Gastrocnemius medialis (tissue), 4 donors: ENCODE data around the gene VTI1A. TPM values are rescaled to one million over a fixed set of nuclear protein-coding genes. Genes with fewer than 3 reads are reported as not detected.

Experiments
- ATAC-seq, 2 donors: fragments of 150-250 bp; one replicate each; pipeline ENCODE4 v1.9.1; 2016
- DNase-seq, 2 donors: peaks; one replicate each; pipeline ENCODE4 v3.0.0-alpha.2; 2019
- H3K27ac ChIP-seq, 4 donors: fragments of 200-600 bp; sonication (generic); 1 replicate in 1 of 4; 2 replicates in 3 of 4; pipeline ENCODE4 v1.5.1; 2016 to 2018; ENCODE audit warnings: mild to moderate bottlenecking in 2 of 4, moderate library complexity in 1 of 4
- H3K27me3 ChIP-seq, 3 donors: fragments of 200-600 bp; sonication (generic) in 2 of 3; 1 replicate in 1 of 3; 2 replicates in 2 of 3; pipeline versions ENCODE4 v1.5.1 to v1.6.0; 2016 to 2019; ENCODE audit warnings: mild to moderate bottlenecking in 1 of 3, moderate library complexity in 1 of 3
- H3K36me3 ChIP-seq, 2 donors: fragments of 200-600 bp; sonication (generic) in 1 of 2; one replicate each; pipeline ENCODE4 v1.5.1; 2017 to 2018
- H3K4me1 ChIP-seq, 2 donors: fragments of 200-600 bp; sonication (generic) in 1 of 2; one replicate each; pipeline ENCODE4 v1.5.1; 2016 to 2017; ENCODE audit warnings: mild to moderate bottlenecking in 2 of 2
- H3K4me3 ChIP-seq, 4 donors: fragments of 200-600 bp; sonication (generic) in 3 of 4; 1 replicate in 1 of 4; 2 replicates in 3 of 4; pipeline ENCODE4 v1.5.1; 2016 to 2019; ENCODE audit warnings: mild to moderate bottlenecking in 2 of 4
- H3K9me3 ChIP-seq, 3 donors: fragments of 200-600 bp; sonication (generic) in 2 of 3; 1 replicate in 1 of 3; 2 replicates in 2 of 3; pipeline ENCODE4 v1.5.1; 2016 to 2019
- POLR2A ChIP-seq, 2 donors: fragments of 450-650 bp; IDR thresholded peaks; one replicate each; pipeline ENCODE4 v1.6.1; 2017; ENCODE audit warnings: antibody characterized with exemption in 2 of 2, mild to moderate bottlenecking in 2 of 2, moderate library complexity in 2 of 2
- in situ Hi-C, 4 donors: fragments of 200-750 bp; cut with MboI; loops; one replicate each; pipeline versions ENCODE4 v1.15.0 to v1.8.0; 2017; ENCODE audit warnings: low sequenced_read_pairs in 4 of 4
- intact Hi-C: fragments of 100-400 bp; cut with DNase I; formaldehyde crosslinking; loops from one replicate; pipeline ENCODE4 v1.15.1; 2023; ENCODE audit warnings: low total_unique reads
- total RNA-seq, 4 donors: library from RNA; depleted of rRNA; stranded (reverse); fragments of >200 nt; gene quantifications; one replicate each; pipeline versions ENCODE4 v1.1.0 to v1.2.3, GENCODE V29; 2016
- TF ChIP-seq, protein P1 (sequence below), 5 experiments: fragments of 450-650 bp in 3 of 5; fragments of 200-600 bp in 2 of 5; sonication (generic) in 2 of 5; IDR thresholded peaks in 4 of 5; conservative IDR thresholded peaks in 1 of 5; 1 replicate in 4 of 5; 2 replicates in 1 of 5; pipeline ENCODE4 v1.5.1; 2016 to 2019; ENCODE audit warnings: antibody characterized with exemption in 5 of 5, mild to moderate bottlenecking in 3 of 5, moderate library complexity in 3 of 5

The VTI1A gene
- total RNA-seq, 4 donors from 2014 or later, result 26.5 to 51.2 (median 30.6) TPM

- H3K36me3 ChIP-seq, result no peaks in the 10 kb centered on the region
- DNase-seq (no peak), ATAC-seq (no peak)
- no peak overlapping the region for H3K27ac ChIP-seq
- peaks cover 8 to 10% of the 10 kb centered on the region in 2 donors for H3K4me1 ChIP-seq
- H3K9me3 ChIP-seq, result no peaks in the 10 kb centered on the region
- TF ChIP-seq POLR2A (IDR thresholded peaks at IDR 0.05), result no peak
- TF ChIP-seq, protein P1, sequence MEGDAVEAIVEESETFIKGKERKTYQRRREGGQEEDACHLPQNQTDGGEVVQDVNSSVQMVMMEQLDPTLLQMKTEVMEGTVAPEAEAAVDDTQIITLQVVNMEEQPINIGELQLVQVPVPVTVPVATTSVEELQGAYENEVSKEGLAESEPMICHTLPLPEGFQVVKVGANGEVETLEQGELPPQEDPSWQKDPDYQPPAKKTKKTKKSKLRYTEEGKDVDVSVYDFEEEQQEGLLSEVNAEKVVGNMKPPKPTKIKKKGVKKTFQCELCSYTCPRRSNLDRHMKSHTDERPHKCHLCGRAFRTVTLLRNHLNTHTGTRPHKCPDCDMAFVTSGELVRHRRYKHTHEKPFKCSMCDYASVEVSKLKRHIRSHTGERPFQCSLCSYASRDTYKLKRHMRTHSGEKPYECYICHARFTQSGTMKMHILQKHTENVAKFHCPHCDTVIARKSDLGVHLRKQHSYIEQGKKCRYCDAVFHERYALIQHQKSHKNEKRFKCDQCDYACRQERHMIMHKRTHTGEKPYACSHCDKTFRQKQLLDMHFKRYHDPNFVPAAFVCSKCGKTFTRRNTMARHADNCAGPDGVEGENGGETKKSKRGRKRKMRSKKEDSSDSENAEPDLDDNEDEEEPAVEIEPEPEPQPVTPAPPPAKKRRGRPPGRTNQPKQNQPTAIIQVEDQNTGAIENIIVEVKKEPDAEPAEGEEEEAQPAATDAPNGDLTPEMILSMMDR (IDR thresholded peaks at IDR 0.05 in 4 of 5, conservative IDR thresholded peaks at IDR 0.05 in 1 of 5), result no peak
- no peak overlapping the region for H3K4me3 ChIP-seq
- in situ Hi-C loops (no loop called here), intact Hi-C loops (no loop called here)
- no peaks in the 10 kb centered on the region for H3K27me3 ChIP-seq
Measured at GRCh38 chr10:112519133-112519761, 72.2 kb downstream of the VTI1A start.

DNA sequence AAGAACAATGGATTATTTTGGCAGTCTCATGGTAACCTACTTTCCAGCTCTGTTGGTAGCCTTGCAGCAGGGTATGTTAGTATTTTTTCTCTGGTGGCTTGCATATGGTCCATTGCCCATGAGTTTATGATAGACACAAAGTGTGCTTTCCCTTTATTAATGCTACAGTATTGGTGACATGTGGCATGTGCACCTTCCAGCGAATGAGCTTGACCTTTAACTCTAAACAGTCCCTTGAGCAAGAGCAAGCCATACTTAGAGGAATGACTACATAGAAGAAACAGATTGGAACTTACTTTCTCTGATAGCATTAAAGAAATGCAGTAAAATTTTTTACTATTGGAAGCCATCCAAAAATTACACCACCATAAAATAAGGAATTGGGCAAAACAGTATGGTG, 73.9 kb downstream of the VTI1A start:
- in situ Hi-C loops (no loop called here), intact Hi-C loops (no loop called here)
- no peak overlapping the region for H3K4me3 ChIP-seq
- no peak overlapping the region for H3K27ac ChIP-seq
- no peak for ATAC-seq
- no peaks in the 10 kb centered on the region for H3K9me3 ChIP-seq
- H3K36me3 ChIP-seq, result no peaks in the 10 kb centered on the region
- no peaks in the 10 kb centered on the region for H3K27me3 ChIP-seq
- TF ChIP-seq POLR2A (IDR thresholded peaks at IDR 0.05), result no peak
- TF ChIP-seq, protein P1 (IDR thresholded peaks at IDR 0.05 in 4 of 5, conservative IDR thresholded peaks at IDR 0.05 in 1 of 5), result no peak
- no peak for DNase-seq
- peaks cover 8 to 10% of the 10 kb centered on the region in 2 donors for H3K4me1 ChIP-seq

DNA sequence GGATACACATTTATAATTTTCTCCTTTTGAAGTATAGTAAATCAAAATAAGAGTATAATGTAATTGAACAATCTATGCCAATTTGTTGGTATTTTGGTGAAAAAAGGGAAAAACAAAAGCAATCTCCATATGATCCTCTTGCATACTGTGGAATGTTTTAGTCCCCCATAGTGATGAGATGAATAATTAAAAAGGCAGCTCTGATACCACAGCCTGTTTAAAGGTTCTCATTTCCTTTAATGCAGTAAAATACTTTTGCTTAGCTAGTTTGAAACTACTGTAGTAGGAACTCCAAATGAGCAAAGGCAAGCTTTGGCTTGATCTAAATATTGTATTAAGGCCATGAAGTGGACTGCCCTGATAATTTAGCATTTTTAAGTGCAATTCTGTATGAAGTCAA, 77.6 kb downstream of the VTI1A start:
- in situ Hi-C loops, result no loop called here
- no peak for ATAC-seq
- intact Hi-C loops, result no loop called here

GRCh38 chr10:112525200-112525599, 78.2 kb downstream of the VTI1A start:
- no peak for TF ChIP-seq POLR2A (IDR thresholded peaks at IDR 0.05)
- TF ChIP-seq, protein P1 (IDR thresholded peaks at IDR 0.05 in 4 of 5, conservative IDR thresholded peaks at IDR 0.05 in 1 of 5), result no peak
- no peaks in the 10 kb centered on the region for H3K36me3 ChIP-seq
- no peaks in the 10 kb centered on the region for H3K9me3 ChIP-seq
- no peaks in the 10 kb centered on the region for H3K27me3 ChIP-seq
- peaks cover 0 to 9% of the 10 kb centered on the region in 2 donors for H3K4me1 ChIP-seq
- no peak for ATAC-seq
- intact Hi-C loops, result no loop called here
- in situ Hi-C loops, result no loop called here
- H3K4me3 ChIP-seq, result no peak overlapping the region
- no peak overlapping the region for H3K27ac ChIP-seq
- DNase-seq, result no peak

More for the DNA sequence above, 77.6 kb downstream of the VTI1A start:
- Histone ChIP-seq H3K36me3 (no peaks in the 10 kb centered on the region), H3K27me3 (no peaks in the 10 kb centered on the region), H3K4me1 (peaks cover 0 to 10% of the 10 kb centered on the region in 2 donors), H3K9me3 (no peaks in the 10 kb centered on the region), H3K27ac (no peak overlapping the region), H3K4me3 (no peak overlapping the region)
- no peak for DNase-seq
- no peak for TF ChIP-seq POLR2A (IDR thresholded peaks at IDR 0.05)
- TF ChIP-seq, protein P1 (IDR thresholded peaks at IDR 0.05 in 4 of 5, conservative IDR thresholded peaks at IDR 0.05 in 1 of 5), result no peak

DNA sequence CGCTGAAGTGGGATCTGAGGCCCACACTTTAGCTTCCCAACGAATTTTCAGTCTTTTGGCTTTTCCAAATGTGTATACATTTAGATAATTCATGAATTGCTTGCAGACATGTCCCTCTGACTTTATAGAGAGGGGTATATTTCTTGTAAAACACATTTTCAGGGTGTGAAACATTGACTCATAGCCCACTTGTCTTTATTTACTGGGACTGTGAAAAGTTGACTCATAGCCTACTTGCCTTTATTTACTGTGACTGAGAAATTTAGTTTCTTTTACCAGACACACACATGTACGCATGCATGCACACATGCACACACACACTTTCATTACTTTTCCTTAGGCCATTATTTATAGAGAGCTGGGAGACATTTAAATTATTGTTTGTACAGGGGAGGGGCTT, 79.1 kb downstream of the VTI1A start:
- H3K9me3 ChIP-seq, result no peaks in the 10 kb centered on the region
- no peak overlapping the region for H3K4me3 ChIP-seq
- H3K27ac ChIP-seq, result no peak overlapping the region
- no peak for ATAC-seq
- no peaks in the 10 kb centered on the region for H3K27me3 ChIP-seq
- TF ChIP-seq, protein P1 (IDR thresholded peaks at IDR 0.05 in 4 of 5, conservative IDR thresholded peaks at IDR 0.05 in 1 of 5), result no peak
- TF ChIP-seq POLR2A (IDR thresholded peaks at IDR 0.05), result no peak
- intact Hi-C loops (no loop called here), in situ Hi-C loops (no loop called here)
- DNase-seq, result no peak
- H3K4me1 ChIP-seq, result peaks cover 0 to 2% of the 10 kb centered on the region in 2 donors
- no peaks in the 10 kb centered on the region for H3K36me3 ChIP-seq
